Nephron (organoid): Measurements from ENCODE around the gene HOXB3.
A peak's percentile ranks its signal among the peaks of the same experiment; 100 is the strongest.
"Not testable (repeated sequence)": the region's sequence is repeated elsewhere in the genome, so short reads cannot be mapped to it uniquely, and the experiment has no call there.

Experiments
- H3K27ac Mint-ChIP-seq, 3 experiments: 2 replicates each; pipeline ENCODE4 v1.8.0; 2020; ENCODE audit warnings: mixed read lengths in 3 of 3, mild to moderate bottlenecking in 2 of 3, moderate library complexity in 1 of 3
- H3K27me3 Mint-ChIP-seq: 2 replicates; pipeline ENCODE4 v1.8.0; 2021; ENCODE audit warnings: low read depth, mild to moderate bottlenecking, moderate library complexity, mixed read lengths
- H3K36me3 Mint-ChIP-seq: 2 replicates; pipeline ENCODE4 v1.8.0; 2020; ENCODE audit warnings: low read depth, mixed read lengths
- H3K4me1 Mint-ChIP-seq: 2 replicates; pipeline ENCODE4 v1.8.0; 2020; ENCODE audit warnings: mixed read lengths
- H3K4me3 Mint-ChIP-seq, 3 experiments: 2 replicates each; pipeline ENCODE4 v1.8.0; 2020; ENCODE audit warnings: mild to moderate bottlenecking in 3 of 3, mixed read lengths in 3 of 3, moderate library complexity in 2 of 3
- H3K9me3 Mint-ChIP-seq: 2 replicates; pipeline ENCODE4 v1.8.0; 2020; ENCODE audit warnings: mixed read lengths
- CTCF ChIP-seq, 3 experiments: fragments of 200-600 bp; sonication (generic); IDR thresholded peaks; one replicate each; pipeline ENCODE4 v1.5.0; 2021; ENCODE audit warnings: antibody characterized with exemption in 3 of 3; ENCODE audit not compliant: unreplicated experiment in 3 of 3

The HOXB3 gene

GRCh38 chr17:48510381-48510760 lies 79.7 kb downstream of the HOXB3 start:
- no peak for TF ChIP-seq CTCF (IDR thresholded peaks at IDR 0.05; ENCODE audit: unreplicated experiment in 3 of 3)
- Mint-ChIP-seq H3K4me3 (no peak overlapping the region), H3K27ac (no peak overlapping the region), H3K4me1 (peaks cover 23% of the 10 kb centered on the region), H3K9me3 (no peaks in the 10 kb centered on the region), H3K27me3 (peaks cover 30% of the 10 kb centered on the region), H3K36me3 (no peaks in the 10 kb centered on the region)

- H3K9me3 Mint-ChIP-seq, H3K36me3 Mint-ChIP-seq, H3K4me3 Mint-ChIP-seq, H3K27ac Mint-ChIP-seq: not testable (repeated sequence)
- H3K27me3 Mint-ChIP-seq: peaks cover 26% of the 10 kb centered on the region
- peaks cover 17% of the 10 kb centered on the region for H3K4me1 Mint-ChIP-seq
These were observed 80.3 kb downstream of the HOXB3 start for GRCh38 chr17:48509708-48510107.

- peaks cover 27% of the 10 kb centered on the region for H3K27me3 Mint-ChIP-seq
- H3K4me3 Mint-ChIP-seq: no peak overlapping the region
- H3K4me1 Mint-ChIP-seq: peaks cover 16% of the 10 kb centered on the region
- TF ChIP-seq CTCF (IDR thresholded peaks at IDR 0.05; ENCODE audit: unreplicated experiment in 3 of 3): no peak
- no peak overlapping the region for H3K27ac Mint-ChIP-seq
- H3K9me3 Mint-ChIP-seq: no peaks in the 10 kb centered on the region
- H3K36me3 Mint-ChIP-seq: no peaks in the 10 kb centered on the region
These were observed 83.8 kb downstream of the HOXB3 start for GRCh38 chr17:48506246-48506645.

GRCh38 chr17:48505788-48506187 lies 84.3 kb downstream of the HOXB3 start:
- TF ChIP-seq CTCF (IDR thresholded peaks at IDR 0.05; ENCODE audit: unreplicated experiment in 3 of 3): no peak
- H3K36me3 Mint-ChIP-seq: no peaks in the 10 kb centered on the region
- peaks cover 20% of the 10 kb centered on the region for H3K4me1 Mint-ChIP-seq
- no peak overlapping the region for H3K27ac Mint-ChIP-seq
- H3K4me3 Mint-ChIP-seq: no peak overlapping the region
- peaks cover 32% of the 10 kb centered on the region for H3K27me3 Mint-ChIP-seq
- H3K9me3 Mint-ChIP-seq: no peaks in the 10 kb centered on the region

GRCh38 chr17:48504953-48505352 lies 85.1 kb downstream of the HOXB3 start:
- Mint-ChIP-seq H3K27ac (no peak overlapping the region), H3K36me3 (no peaks in the 10 kb centered on the region), H3K4me1 (peaks cover 29% of the 10 kb centered on the region), H3K9me3 (no peaks in the 10 kb centered on the region), H3K4me3 (no peak overlapping the region), H3K27me3 (peaks cover 34% of the 10 kb centered on the region)
- no peak for TF ChIP-seq CTCF (IDR thresholded peaks at IDR 0.05; ENCODE audit: unreplicated experiment in 3 of 3)

- Mint-ChIP-seq H3K36me3 (no peaks in the 10 kb centered on the region), H3K9me3 (no peaks in the 10 kb centered on the region), H3K27me3 (peaks cover 34% of the 10 kb centered on the region), H3K4me3 (no peak overlapping the region), H3K27ac (peak overlapping the region in 1 of 3 experiments; percentile 64), H3K4me1 (peaks cover 33% of the 10 kb centered on the region)
- no peak for TF ChIP-seq CTCF (IDR thresholded peaks at IDR 0.05; ENCODE audit: unreplicated experiment in 3 of 3)
These were observed 86.3 kb downstream of the HOXB3 start for GRCh38 chr17:48503747-48504146.
